IPS DF 6.9 (cell line): ENCODE measurements around the gene MSH2.

ENCODE experiments used
- DNase-seq: peaks from one replicate; pipeline ENCODE4 v3.0.0-alpha.2; 2013; ENCODE audit warnings: low read depth, low spot score
- H3K27ac ChIP-seq: one replicate; pipeline ENCODE4 v1.5.1; 2013; ENCODE audit warnings: low read length, control low read depth
- H3K27me3 ChIP-seq: 2 replicates; pipeline ENCODE4 v1.6.1; 2013; ENCODE audit warnings: mild to moderate bottlenecking, low read length; ENCODE audit not compliant: control insufficient read depth, insufficient read depth
- H3K36me3 ChIP-seq: 2 replicates; pipeline ENCODE4 v1.6.1; 2013; ENCODE audit warnings: low read length; ENCODE audit not compliant: control insufficient read depth, insufficient read depth
- H3K4me1 ChIP-seq: 2 replicates; pipeline ENCODE4 v1.6.1; 2013; ENCODE audit warnings: low read length; ENCODE audit not compliant: control insufficient read depth, insufficient read depth
- H3K4me3 ChIP-seq: 2 replicates; pipeline ENCODE4 v1.5.1; 2013; ENCODE audit warnings: mild to moderate bottlenecking, low read length
- H3K9me3 ChIP-seq: 2 replicates; pipeline ENCODE4 v1.6.1; 2013; ENCODE audit warnings: low read length, inconsistent platforms; ENCODE audit not compliant: control insufficient read depth, insufficient read depth
- WGBS: extraction: QIAGEN DNeasy Blood & Tissue Kit; methylation state at CpG from one replicate; pipeline ENCODE4 v1.1.7; 2013; ENCODE audit warnings: mixed read lengths, missing lambda C conversion rate; ENCODE audit not compliant: insufficient read length, insufficient coverage; 5-methylcytosine and 5-hydroxymethylcytosine counted together

MSH2 gene

GRCh38 chr2:47528874-47529273, 125.9 kb downstream of the MSH2 start:
- no peak for DNase-seq
- H3K36me3 ChIP-seq, result peaks cover 3% of the 10 kb centered on the region
- no peaks in the 10 kb centered on the region for H3K27me3 ChIP-seq
- WGBS, result no CpG with 5 or more reads among the region's 6 CpGs
- 0 out of 2 replicates have a peak, but pooled peaks cover 1% of the 10 kb centered on the region for H3K4me1 ChIP-seq
- H3K4me3 ChIP-seq, result no peak overlapping the region
- H3K27ac ChIP-seq, result no peak overlapping the region
- no peaks in the 10 kb centered on the region for H3K9me3 ChIP-seq

DNA sequence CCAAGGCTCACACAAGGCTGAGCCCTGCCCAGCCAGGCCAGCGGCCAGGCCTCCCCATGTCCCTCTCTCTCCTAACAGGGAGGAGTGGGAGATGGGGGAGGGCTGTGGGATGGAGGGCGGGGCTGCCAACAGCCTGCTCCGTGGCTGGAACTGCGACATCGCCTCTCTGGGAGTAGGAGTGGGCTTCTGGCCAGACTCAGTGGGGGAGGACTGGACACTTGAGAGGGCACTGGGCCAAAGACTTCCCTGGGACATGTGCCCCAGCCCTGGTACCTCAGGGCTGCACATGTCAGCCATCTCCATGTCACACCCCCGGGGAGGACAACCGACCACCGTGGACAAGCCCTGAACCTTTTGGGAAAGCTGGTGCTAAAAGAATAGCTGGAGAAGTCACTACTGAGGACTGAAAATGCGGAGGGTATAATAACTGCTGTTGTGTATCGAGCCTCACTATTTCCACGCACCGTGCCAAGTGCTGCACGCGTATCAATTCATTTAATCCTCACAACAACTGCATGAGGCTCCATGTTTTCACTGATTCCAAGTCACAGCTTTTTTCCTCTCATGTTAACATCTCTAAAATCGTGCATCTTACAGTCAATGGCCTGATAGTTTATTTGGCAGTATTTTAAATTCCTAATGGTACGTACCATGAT, 127.3 kb downstream of the MSH2 start:
- no peaks in the 10 kb centered on the region for H3K9me3 ChIP-seq
- no peaks in the 10 kb centered on the region for H3K27me3 ChIP-seq
- DNase-seq, result no peak
- no peak overlapping the region for H3K27ac ChIP-seq
- H3K4me1 ChIP-seq, result peaks cover 1% of the 10 kb centered on the region; the same call in 1 of the 2 replicates
- H3K36me3 ChIP-seq, result peaks cover 3% of the 10 kb centered on the region
- WGBS, result no CpG with 5 or more reads among the region's 16 CpGs
- no peak overlapping the region for H3K4me3 ChIP-seq

DNA sequence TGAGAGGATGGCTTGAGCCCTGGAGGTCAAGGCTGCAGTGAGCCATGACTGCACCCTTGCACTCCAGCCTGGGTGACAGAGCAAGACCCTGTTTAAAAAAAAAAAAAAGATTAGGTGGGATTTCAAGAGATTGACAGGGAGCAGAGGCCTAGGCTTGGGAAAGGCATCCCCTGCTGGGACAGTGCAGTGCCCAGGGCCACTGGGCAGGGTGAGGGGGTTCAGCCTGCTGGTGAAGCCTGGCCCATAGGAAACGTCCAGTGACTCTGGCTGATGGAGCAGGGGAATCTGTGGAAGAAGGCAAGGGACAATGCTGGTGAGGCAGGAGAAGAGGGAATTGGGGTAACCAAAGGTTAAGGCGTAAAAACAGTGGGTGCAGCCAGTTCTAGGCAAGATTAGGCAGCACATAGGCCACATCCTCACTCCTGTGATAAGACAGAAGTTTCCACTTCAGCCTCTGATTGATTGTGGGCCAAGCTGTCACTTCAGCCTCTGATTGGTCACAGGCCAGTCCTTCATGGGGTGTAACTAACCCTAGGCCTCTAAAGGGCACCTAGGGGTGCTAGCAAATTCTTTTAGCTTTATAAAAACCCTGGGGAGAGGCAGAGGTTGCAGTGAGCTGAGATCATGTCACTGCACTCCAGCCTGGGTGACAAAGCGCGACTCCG, 128.6 kb downstream of the MSH2 start:
- no peak for DNase-seq
- Histone ChIP-seq H3K36me3 (peaks cover 3% of the 10 kb centered on the region), H3K27me3 (no peaks in the 10 kb centered on the region), H3K4me3 (no peak overlapping the region), H3K9me3 (no peaks in the 10 kb centered on the region), H3K27ac (no peak overlapping the region), H3K4me1 (peaks cover 1% of the 10 kb centered on the region; the same call in 1 of the 2 replicates)
- 100% methylated on average over 1 of the region's 5 CpGs for WGBS
